C4-2B (cell line): ENCODE measurements around the gene AMIGO2.
"Not testable (repeated sequence)": the region's sequence is repeated elsewhere in the genome, so short reads cannot be mapped to it uniquely, and the experiment has no call there.

Source experiments
- CTCF ChIP-seq: fragments of 450-650 bp; conservative IDR thresholded peaks from 2 replicates; pipeline ENCODE4 v1.5.1; 2017; ENCODE audit warnings: mild to moderate bottlenecking
- ZFX ChIP-seq: fragments of 450-650 bp; IDR thresholded peaks from 2 replicates; pipeline ENCODE4 v1.6.1; 2017

- not testable (repeated sequence) for TF ChIP-seq CTCF, ZFX
Measured at GRCh38 chr12:47117305-47117704, 37.5 kb upstream of the AMIGO2 start.
